GM12872 (cell line): ENCODE results near the gene HTR2B.

Experiments
- TF ChIP-seq, protein P1 (sequence below): IDR thresholded peaks from 3 replicates; pipeline ENCODE4 v1.5.1; 2011; ENCODE audit warnings: low read depth, mild to moderate bottlenecking, low read length, moderate library complexity; ENCODE audit not compliant: insufficient read depth

Gene HTR2B

DNA sequence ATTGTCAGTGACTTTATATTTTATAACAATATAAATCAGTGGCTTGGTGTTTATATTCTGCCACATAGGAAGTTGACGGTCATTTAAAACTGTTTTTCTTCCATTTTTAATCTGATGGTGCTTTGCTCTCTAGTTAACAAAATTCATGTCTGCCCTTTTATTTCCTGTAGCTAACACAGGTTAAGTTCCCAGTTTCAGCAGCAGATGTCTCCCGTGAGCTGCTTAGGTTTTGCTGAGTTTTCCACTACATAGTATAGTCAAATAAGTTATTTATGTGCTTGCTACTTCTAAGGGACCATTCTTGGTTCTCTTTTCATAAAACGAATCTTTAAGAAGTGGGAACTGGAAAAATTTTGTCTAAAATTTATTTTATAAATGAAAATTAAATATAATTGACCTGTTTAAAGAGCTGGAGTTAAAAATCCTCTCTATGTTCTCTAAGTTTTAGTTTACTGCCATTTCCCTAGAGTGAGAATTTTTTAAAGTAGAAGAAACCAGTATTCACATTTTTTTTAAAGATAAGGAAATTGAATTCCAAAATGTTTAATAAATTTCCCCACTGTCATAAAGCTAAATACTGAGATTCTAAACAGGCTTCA lies 20.6 kb downstream of the HTR2B start:
- TF ChIP-seq, protein P1, sequence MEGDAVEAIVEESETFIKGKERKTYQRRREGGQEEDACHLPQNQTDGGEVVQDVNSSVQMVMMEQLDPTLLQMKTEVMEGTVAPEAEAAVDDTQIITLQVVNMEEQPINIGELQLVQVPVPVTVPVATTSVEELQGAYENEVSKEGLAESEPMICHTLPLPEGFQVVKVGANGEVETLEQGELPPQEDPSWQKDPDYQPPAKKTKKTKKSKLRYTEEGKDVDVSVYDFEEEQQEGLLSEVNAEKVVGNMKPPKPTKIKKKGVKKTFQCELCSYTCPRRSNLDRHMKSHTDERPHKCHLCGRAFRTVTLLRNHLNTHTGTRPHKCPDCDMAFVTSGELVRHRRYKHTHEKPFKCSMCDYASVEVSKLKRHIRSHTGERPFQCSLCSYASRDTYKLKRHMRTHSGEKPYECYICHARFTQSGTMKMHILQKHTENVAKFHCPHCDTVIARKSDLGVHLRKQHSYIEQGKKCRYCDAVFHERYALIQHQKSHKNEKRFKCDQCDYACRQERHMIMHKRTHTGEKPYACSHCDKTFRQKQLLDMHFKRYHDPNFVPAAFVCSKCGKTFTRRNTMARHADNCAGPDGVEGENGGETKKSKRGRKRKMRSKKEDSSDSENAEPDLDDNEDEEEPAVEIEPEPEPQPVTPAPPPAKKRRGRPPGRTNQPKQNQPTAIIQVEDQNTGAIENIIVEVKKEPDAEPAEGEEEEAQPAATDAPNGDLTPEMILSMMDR, result peak; percentile 77

GRCh38 chr2:231102772-231103171 lies 22.1 kb downstream of the HTR2B start:
- TF ChIP-seq, protein P1, result no peak

- TF ChIP-seq, protein P1, result no peak
These were observed 23.9 kb downstream of the HTR2B start for GRCh38 chr2:231100990-231101389.

DNA sequence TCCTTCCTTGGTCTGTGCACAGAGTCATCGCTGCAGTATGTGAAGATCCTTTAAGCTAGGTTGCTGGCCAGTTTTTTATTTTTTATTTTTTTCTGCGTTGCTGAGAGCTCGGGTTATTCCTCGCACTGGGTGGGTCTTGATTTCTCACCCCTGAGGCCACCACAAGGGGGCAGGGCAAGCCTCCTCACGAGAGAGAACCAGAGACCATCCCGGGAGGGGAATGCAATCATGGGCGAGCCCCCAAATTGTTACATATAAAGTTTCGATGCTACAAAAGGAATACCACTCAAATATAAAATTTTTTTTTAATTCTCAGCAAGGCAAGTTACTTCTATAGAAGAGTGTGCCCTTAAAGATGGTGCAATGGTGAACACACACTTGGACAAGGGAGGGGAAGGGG lies 24.9 kb downstream of the HTR2B start:
- TF ChIP-seq, protein P1, result 0 out of 3 replicates have a peak, but pooled peaks have one; percentile 5

DNA sequence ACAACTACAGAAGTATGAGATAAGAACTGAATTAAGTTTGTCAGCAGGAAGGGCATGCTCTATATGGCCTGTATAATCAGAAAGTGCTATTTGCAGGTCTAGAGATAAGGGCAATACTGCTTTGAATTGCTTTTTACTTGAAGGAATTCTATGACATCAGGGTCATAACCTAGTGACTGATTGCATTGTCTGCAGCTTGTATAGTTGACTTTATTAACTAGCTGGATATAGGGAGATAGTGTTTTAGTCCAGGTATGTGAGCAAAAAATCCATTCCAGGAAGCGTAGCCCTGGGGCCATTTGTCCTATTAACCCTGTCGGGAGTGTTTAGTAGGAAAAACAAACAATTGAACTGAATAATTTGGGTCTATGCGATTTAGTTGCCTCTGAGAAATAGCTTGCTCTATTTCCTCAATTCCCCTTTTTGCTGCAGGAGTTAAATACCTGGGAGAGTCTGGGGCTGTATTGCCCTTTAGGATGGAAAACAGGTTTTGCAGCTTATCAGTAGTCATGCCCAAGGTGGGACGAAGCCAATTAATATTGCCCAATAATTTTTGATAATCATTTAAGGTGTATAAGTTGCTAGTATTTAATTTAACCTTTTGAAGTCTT lies 30.0 kb downstream of the HTR2B start:
- TF ChIP-seq, protein P1, result no peak

DNA sequence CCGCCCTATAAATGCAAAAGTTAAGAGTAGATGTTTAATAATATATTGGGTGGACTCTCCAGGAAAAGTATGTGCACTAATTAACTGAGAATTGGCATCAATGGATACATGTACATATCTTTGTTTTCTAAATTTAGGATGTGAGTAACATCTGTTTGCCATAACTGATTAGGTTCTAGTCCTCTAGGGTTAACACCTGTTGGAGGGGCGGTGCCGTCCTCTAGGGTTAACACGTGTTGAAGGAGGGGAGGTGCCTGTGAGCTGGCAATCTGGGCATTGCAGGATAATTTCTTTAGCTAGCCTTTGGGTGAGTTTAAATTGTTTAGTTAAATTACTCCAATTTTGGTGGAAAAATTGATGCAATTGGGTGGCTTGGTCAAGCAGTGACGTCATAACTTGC lies 30.9 kb downstream of the HTR2B start:
- TF ChIP-seq, protein P1, result no peak

DNA sequence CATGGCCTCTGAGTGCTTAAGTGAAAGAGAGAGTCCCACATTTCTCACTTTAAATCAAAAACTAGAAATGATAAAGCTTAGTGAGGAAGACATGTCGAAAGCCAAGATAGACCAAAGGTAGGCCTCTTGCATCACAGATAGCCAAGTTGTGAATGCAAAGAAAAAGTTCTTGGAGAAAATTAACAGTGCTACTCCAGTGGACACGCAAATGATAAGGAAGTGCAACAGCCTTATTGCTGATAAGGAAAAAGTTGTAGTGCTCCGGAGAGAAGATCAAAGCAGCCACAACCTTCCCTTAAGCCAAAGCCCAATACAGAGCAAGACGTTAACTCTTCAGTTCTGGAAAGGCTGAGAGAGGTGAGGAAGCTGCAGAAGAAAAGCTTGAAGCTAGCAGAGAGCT lies 36.1 kb downstream of the HTR2B start:
- TF ChIP-seq, protein P1, result no peak
